ENCODE measurements around the gene TMCC2. TPM values are rescaled to one million over a fixed set of nuclear protein-coding genes. Genes with fewer than 3 reads are reported as not detected.

The TMCC2 gene
- total RNA-seq, 2 experiments from 2014 or later, result 2.6 to 5.3 TPM

DNA sequence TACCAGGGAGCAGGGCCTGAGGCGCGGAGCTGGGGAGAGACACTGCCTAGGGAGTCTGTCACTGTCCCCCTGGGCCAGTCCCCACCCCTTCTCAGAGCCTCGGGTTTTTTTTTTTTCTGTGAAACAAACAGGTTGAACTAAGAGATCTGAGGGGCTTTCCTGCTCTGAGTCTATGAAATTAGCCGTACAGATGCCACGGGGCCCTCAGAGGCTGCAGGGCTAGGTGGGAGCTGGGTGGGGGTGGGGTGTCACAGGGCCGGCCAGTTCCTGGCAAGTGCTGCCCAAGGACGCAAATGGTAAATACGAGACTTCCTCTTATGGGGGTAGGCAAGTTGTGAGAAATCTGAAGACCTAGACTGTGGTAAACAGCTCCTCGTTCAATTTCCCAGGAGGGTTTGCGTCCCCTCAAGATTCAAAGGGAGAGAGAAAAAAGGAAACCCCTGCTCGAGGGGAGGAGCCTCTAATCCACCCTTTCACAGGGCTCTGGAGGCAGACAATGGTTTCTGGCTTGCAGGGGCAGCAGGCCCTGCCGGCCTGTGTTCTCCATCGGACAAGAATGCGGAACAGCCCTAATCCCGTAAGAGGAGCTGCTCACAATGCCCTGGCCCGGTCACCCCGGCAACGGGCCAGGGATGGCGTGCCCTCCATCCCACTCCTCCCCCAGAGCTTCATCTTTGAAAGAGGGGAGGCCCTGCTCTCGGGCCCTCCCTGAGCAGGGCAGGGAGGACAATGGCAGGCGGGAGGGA is 86.0 kb downstream of the TMCC2 start:
- Mint-ChIP-seq H3K36me3 (peaks cover 5% of the 10 kb centered on the region), H3K4me3 (peak overlapping the region; percentile 61), H3K9me3 (ENCODE audit: low read depth) (no peaks in the 10 kb centered on the region), H3K27me3 (no peaks in the 10 kb centered on the region), H3K4me1 (peaks cover 48% of the 10 kb centered on the region), H3K27ac (peak overlapping the region; percentile 83)
- peak; percentile 72 for ATAC-seq
- peak; percentile 52 for DNase-seq
- CTCF ChIA-PET, result interaction anchor here (0.7 to 29.1 kb wide), 9 partner anchors 10 to 172 kb away, joined by 3 to 1096 read pairs (median 4); partner anchors contain the start of gene NUAK2

GRCh38 chr1:205315008-205315618 is 87.4 kb downstream of the TMCC2 start:
- no peak for ATAC-seq
- no peaks in the 10 kb centered on the region for H3K9me3 Mint-ChIP-seq (ENCODE audit: low read depth)
- H3K27ac Mint-ChIP-seq, result peak overlapping the region; percentile 63
- CTCF ChIA-PET, result interaction anchor here (2.2 to 29.1 kb wide), 2 partner anchors 9 to 35 kb away, joined by 19 to 1096 read pairs; partner anchors contain the start of gene NUAK2
- no peak overlapping the region for H3K4me3 Mint-ChIP-seq
- H3K4me1 Mint-ChIP-seq, result peaks cover 60% of the 10 kb centered on the region
- no peaks in the 10 kb centered on the region for H3K27me3 Mint-ChIP-seq
- no peak for DNase-seq
- H3K36me3 Mint-ChIP-seq, result peaks cover 9% of the 10 kb centered on the region

- Mint-ChIP-seq H3K9me3 (ENCODE audit: low read depth) (no peaks in the 10 kb centered on the region), H3K4me3 (no peak overlapping the region), H3K4me1 (peaks cover 68% of the 10 kb centered on the region), H3K27ac (no peak overlapping the region), H3K27me3 (peaks cover 2% of the 10 kb centered on the region), H3K36me3 (peaks cover 12% of the 10 kb centered on the region)
- ATAC-seq, result no peak
- CTCF ChIA-PET, result interaction anchor here (29.1 kb wide), 1 partner anchor 36 kb away, joined by 1096 read pairs; no protein-coding TSS in a partner anchor
- DNase-seq, result no peak
These were observed 88.4 kb downstream of the TMCC2 start for GRCh38 chr1:205316161-205316566.

DNA sequence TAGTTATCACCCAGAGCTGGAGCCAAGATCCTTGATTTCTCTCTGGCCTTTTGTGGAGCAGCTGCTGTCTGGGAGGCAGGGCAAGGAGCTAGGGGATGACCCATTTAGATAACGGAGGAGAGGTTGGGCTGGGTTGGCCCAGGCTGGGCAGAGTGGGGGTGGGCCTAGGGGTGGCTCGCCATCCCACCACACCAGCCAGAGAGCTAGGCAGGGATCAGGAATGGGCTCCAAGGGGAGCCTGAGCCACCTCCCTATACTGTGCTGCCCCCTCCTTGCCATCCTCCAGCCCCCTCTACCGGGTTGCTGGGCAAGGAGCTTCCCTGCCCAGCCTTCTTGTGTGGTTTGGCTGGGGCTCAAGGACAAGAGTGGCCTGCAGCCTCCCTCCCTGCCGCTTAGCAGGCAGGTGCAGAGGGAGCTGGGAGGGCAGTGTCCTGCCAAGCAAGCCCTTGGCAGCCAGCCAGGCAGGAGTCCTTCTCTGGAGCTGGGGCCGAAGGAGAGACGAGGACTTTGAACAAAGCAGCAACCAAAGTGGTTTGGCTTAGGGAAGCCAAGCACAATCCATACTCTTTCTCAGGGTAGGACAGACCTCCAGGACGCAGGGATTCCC is 89.7 kb downstream of the TMCC2 start:
- peaks cover 2% of the 10 kb centered on the region for H3K27me3 Mint-ChIP-seq
- ATAC-seq (no peak), DNase-seq (no peak)
- CTCF ChIA-PET, result interaction anchor here (0.7 to 29.1 kb wide), 4 partner anchors 9 to 37 kb away, joined by 3 to 1096 read pairs (median 56); no protein-coding TSS in a partner anchor
- no peaks in the 10 kb centered on the region for H3K9me3 Mint-ChIP-seq (ENCODE audit: low read depth)
- H3K4me1 Mint-ChIP-seq, result peaks cover 74% of the 10 kb centered on the region
- no peak overlapping the region for H3K4me3 Mint-ChIP-seq
- H3K36me3 Mint-ChIP-seq, result peaks cover 9% of the 10 kb centered on the region
- no peak overlapping the region for H3K27ac Mint-ChIP-seq

- Mint-ChIP-seq H3K27ac (no peak overlapping the region), H3K27me3 (peaks cover 3% of the 10 kb centered on the region), H3K4me1 (peaks cover 66% of the 10 kb centered on the region), H3K9me3 (ENCODE audit: low read depth) (no peaks in the 10 kb centered on the region), H3K36me3 (peaks cover 9% of the 10 kb centered on the region), H3K4me3 (no peak overlapping the region)
- ATAC-seq (no peak), DNase-seq (no peak)
- CTCF ChIA-PET, result interaction anchor here (0.7 to 29.1 kb wide), 5 partner anchors 8 to 38 kb away, joined by 3 to 1096 read pairs (median 3); no protein-coding TSS in a partner anchor
These were observed 90.7 kb downstream of the TMCC2 start for GRCh38 chr1:205318231-205318991.

- H3K27ac Mint-ChIP-seq, result peak overlapping the region; percentile 55
- CTCF ChIA-PET, result interaction anchor here (0.6 to 29.1 kb wide), 4 partner anchors 15 to 143 kb away, joined by 3 to 1096 read pairs (median 56); no protein-coding TSS in a partner anchor
- H3K4me1 Mint-ChIP-seq, result peaks cover 61% of the 10 kb centered on the region
- peaks cover 9% of the 10 kb centered on the region for H3K36me3 Mint-ChIP-seq
- ATAC-seq (peak; percentile 25), DNase-seq (peak; percentile 49)
- no peaks in the 10 kb centered on the region for H3K9me3 Mint-ChIP-seq (ENCODE audit: low read depth)
- peaks cover 8% of the 10 kb centered on the region for H3K27me3 Mint-ChIP-seq
- H3K4me3 Mint-ChIP-seq, result peak overlapping the region; percentile 88
These were observed 91.6 kb downstream of the TMCC2 start for GRCh38 chr1:205319081-205320018.

DNA sequence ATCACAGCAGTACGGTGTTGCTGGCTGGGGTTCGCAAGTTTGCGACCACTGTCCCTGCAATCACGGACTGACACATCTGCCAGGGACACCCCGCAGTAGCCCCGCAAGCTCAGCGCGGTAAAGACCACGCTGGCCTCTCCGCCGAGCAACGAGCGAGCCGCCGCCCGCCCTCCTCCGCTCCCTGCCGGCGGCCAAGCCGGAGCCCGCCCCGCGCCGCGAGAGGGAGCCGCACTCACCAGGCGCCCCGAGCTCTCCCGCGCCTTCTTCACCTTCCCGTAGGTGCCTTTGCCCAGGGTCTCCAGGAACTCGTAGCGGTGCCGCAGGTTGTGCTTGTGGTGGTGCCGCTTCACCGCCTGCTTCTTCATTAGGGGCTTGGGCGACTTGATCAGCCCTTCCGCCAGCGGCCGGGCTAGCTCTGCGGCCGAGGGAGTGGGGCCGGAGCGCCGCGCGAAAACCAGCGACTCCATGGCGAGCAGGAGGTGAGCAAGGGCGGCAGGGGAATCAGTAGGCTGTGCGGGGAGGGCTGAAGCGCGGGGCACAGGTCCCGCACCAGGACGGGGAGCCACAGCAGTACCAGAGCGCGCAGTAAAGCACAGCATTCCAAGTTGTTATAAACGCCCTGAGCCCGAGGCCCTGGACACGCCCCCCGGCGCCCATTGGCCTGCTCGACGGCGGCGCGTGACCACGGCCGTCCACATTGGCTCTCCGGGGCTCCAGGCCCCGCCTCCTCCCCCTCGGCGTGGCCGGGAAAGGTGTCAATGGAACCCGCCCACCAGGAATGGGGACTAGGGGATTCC is 93.6 kb downstream of the TMCC2 start, which contains the start of gene NUAK2:
NUAK2 (minus strand) TSS at position 584 of the 797 bp plus-strand sequence; CDS start at position 467, 117 bp downstream.
- ATAC-seq (peak; percentile 91), DNase-seq (peak; percentile 83)
- peaks cover 9% of the 10 kb centered on the region for H3K36me3 Mint-ChIP-seq
- H3K27ac Mint-ChIP-seq, result peak within 1 kb of the TSS; percentile 68
- H3K4me3 Mint-ChIP-seq, result peak within 1 kb of the TSS; percentile 88
- no peaks in the 10 kb centered on the region for H3K9me3 Mint-ChIP-seq (ENCODE audit: low read depth)
- H3K27me3 Mint-ChIP-seq, result peaks cover 19% of the 10 kb centered on the region
- H3K4me1 Mint-ChIP-seq, result peaks cover 48% of the 10 kb centered on the region
- CTCF ChIA-PET, result interaction anchor here (0.7 to 29.1 kb wide), 14 partner anchors 7 to 164 kb away, joined by 3 to 1096 read pairs (median 4); partner anchors contain the start of gene TMCC2

- Mint-ChIP-seq H3K9me3 (ENCODE audit: low read depth) (no peaks in the 10 kb centered on the region), H3K4me3 (peak overlapping the region; percentile 88), H3K27me3 (peaks cover 21% of the 10 kb centered on the region), H3K27ac (no peak overlapping the region), H3K36me3 (peaks cover 9% of the 10 kb centered on the region), H3K4me1 (peaks cover 43% of the 10 kb centered on the region)
- DNase-seq (no peak), ATAC-seq (no peak)
- CTCF ChIA-PET, result interaction anchor here (1.0 to 29.1 kb wide), 7 partner anchors 8 to 164 kb away, joined by 3 to 1096 read pairs (median 6); partner anchors contain the start of gene TMCC2
These were observed 94.2 kb downstream of the TMCC2 start for GRCh38 chr1:205321959-205322283.

Other genes starting within 250 kb of the TMCC2 start
- not detected for gene CNTN2, start 184.7 kb upstream of the TMCC2 start, total RNA-seq
- 1 to 10 TPM; 2.3 to 3.0 TPM for gene TMEM81, start 143.5 kb upstream of the TMCC2 start, total RNA-seq
- 10 to 100 TPM; 22.8 to 23.0 TPM for gene RBBP5, start 106.0 kb upstream of the TMCC2 start, total RNA-seq
- gene DSTYK, start 16.2 kb upstream of the TMCC2 start, total RNA-seq, result 10 to 100 TPM in 1 of 2 experiments, 1 to 10 TPM in 1; 8.7 to 11.6 TPM
- 1 to 10 TPM; 1.9 to 6.0 TPM for gene NUAK2, start 93.8 kb downstream of the TMCC2 start, total RNA-seq
- not detected for gene KLHDC8A, start 129.0 kb downstream of the TMCC2 start, total RNA-seq
- 1 to 10 TPM in 1 of 2 experiments, under 1 TPM in 1; 0.54 to 1.8 TPM for gene LEMD1, start 194.1 kb downstream of the TMCC2 start, total RNA-seq
- under 1 TPM; 0.19 to 0.47 TPM for gene BLACAT1, start 228.1 kb downstream of the TMCC2 start, total RNA-seq

All from activated CD8-positive, alpha-beta memory T cell treated with anti-CD3 and anti-CD28 coated beads, Interleukin-2, amount 10 ng/mL, durations not matched to agents 7 days and 5 days (primary cell).